Loucy (cell line): ENCODE results near the gene TIMM13.

Experiments
- EZH2phosphoT487 ChIP-seq: fragments of 200-600 bp; IDR thresholded peaks from 2 replicates; pipeline ENCODE4 v1.6.1; 2018; ENCODE audit warnings: antibody characterized with exemption, mild to moderate bottlenecking, moderate library complexity, borderline replicate concordance
- TF ChIP-seq, protein P1 (sequence below): fragments of 200-600 bp; sonication (generic); conservative IDR thresholded peaks from 2 replicates; pipeline ENCODE4 v1.5.1; 2014; ENCODE audit warnings: mild to moderate bottlenecking, antibody characterized with exemption, low read length

DNA sequence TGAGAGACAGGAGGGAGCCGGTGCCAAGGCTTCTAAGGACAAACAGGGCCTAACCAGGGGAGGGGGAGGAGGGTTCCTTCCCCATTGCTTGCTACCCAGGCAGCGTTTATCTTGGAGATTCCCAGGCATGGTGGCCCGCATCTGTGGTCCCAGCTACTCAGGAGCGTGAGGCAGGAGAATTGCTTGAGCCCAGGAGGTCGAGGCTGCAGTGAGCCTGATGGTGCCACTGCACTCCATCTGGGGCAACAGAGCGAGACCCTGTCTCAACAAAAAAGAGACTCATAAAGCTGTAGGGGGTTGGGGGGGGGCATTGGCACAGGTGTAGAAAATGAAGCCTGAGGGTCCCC is 11.4 kb downstream of the TIMM13 start:
- TF ChIP-seq, protein P1, sequence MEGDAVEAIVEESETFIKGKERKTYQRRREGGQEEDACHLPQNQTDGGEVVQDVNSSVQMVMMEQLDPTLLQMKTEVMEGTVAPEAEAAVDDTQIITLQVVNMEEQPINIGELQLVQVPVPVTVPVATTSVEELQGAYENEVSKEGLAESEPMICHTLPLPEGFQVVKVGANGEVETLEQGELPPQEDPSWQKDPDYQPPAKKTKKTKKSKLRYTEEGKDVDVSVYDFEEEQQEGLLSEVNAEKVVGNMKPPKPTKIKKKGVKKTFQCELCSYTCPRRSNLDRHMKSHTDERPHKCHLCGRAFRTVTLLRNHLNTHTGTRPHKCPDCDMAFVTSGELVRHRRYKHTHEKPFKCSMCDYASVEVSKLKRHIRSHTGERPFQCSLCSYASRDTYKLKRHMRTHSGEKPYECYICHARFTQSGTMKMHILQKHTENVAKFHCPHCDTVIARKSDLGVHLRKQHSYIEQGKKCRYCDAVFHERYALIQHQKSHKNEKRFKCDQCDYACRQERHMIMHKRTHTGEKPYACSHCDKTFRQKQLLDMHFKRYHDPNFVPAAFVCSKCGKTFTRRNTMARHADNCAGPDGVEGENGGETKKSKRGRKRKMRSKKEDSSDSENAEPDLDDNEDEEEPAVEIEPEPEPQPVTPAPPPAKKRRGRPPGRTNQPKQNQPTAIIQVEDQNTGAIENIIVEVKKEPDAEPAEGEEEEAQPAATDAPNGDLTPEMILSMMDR = no peak
- TF ChIP-seq EZH2phosphoT487 = no peak
